GM12878 (cell line): Measurements from ENCODE around the gene RAB44. TPM values are rescaled to one million over a fixed set of nuclear protein-coding genes. Genes with fewer than 3 reads are reported as not detected.

Source experiments
- ATF7 ChIP-seq: fragments of 450-650 bp; IDR thresholded peaks from 2 replicates; pipeline ENCODE4 v1.6.1; 2016; ENCODE audit warnings: low read depth, mild to moderate bottlenecking
- HCFC1 ChIP-seq: fragments of 150-350 bp; IDR thresholded peaks from 2 replicates; pipeline ENCODE4 v1.6.1; 2014; ENCODE audit warnings: low read length
- IKZF1 ChIP-seq: fragments of 450-650 bp; conservative IDR thresholded peaks from 2 replicates; pipeline ENCODE4 v1.6.1; 2017; ENCODE audit warnings: antibody characterized with exemption, mild to moderate bottlenecking
- MAX ChIP-seq: IDR thresholded peaks from 2 replicates; pipeline ENCODE4 v1.6.1; 2012; ENCODE audit warnings: low read depth, low read length, improper control_type of control experiment
- MLLT1 ChIP-seq: fragments of 450-650 bp; IDR thresholded peaks from 2 replicates; pipeline ENCODE4 v1.6.1; 2016; ENCODE audit warnings: mild to moderate bottlenecking
- SMARCA5 ChIP-seq: fragments of 450-650 bp; IDR thresholded peaks from 2 replicates; pipeline ENCODE4 v1.6.1; 2017; ENCODE audit warnings: mild to moderate bottlenecking
- SPI1 ChIP-seq: IDR thresholded peaks from 2 replicates; pipeline ENCODE4 v1.6.1; 2011; ENCODE audit warnings: low read depth, mild to moderate bottlenecking, low read length, moderate library complexity, borderline replicate concordance; ENCODE audit not compliant: insufficient read depth
- SRF ChIP-seq, 2 experiments: IDR thresholded peaks; 2 replicates each; pipeline ENCODE4 v1.6.1; 2011; ENCODE audit warnings: low read depth in 2 of 2, low read length in 2 of 2, mild to moderate bottlenecking in 1 of 2, moderate library complexity in 1 of 2
- YBX1 ChIP-seq: fragments of 450-650 bp; IDR thresholded peaks from 2 replicates; pipeline ENCODE4 v1.6.1; 2016; ENCODE audit warnings: antibody characterized with exemption
- ZBTB33 ChIP-seq: fragments of 450-650 bp; IDR thresholded peaks from 2 replicates; pipeline ENCODE4 v1.6.1; 2017; ENCODE audit warnings: mild to moderate bottlenecking
- ZBTB40 ChIP-seq: fragments of 450-650 bp; IDR thresholded peaks from 2 replicates; pipeline ENCODE4 v1.6.1; 2016; ENCODE audit warnings: mild to moderate bottlenecking, moderate library complexity, borderline replicate concordance
- ZNF384 ChIP-seq: IDR thresholded peaks from 2 replicates; pipeline ENCODE4 v1.6.1; 2012; ENCODE audit warnings: low read depth, mild to moderate bottlenecking, low read length, improper control_type of control experiment, borderline replicate concordance
- ZNF592 ChIP-seq: fragments of 450-650 bp; IDR thresholded peaks from 2 replicates; pipeline ENCODE4 v1.6.1; 2017; ENCODE audit warnings: mild to moderate bottlenecking, moderate library complexity
- polyA plus RNA-seq, 11 experiments: library from polyadenylated mRNA; depleted of rRNA in 4 of 11; unstranded in 6 of 11; stranded (reverse) in 5 of 11; fragments of >200 nt; fragmentation: Nextera tagmentation in 4 of 11; fragmentation: Illumina TruSeq in 1 of 11; extraction: Ambion mirVana in 4 of 11; extraction: Trizol in 1 of 11; gene quantifications; 1 replicate in 1 of 11; 2 replicates in 10 of 11; pipeline versions ENCODE4 v1.2.1 to v1.2.3, GENCODE V29; 2011 to 2016; ENCODE audit warnings: inconsistent platforms in 2 of 11, missing spikeins in 2 of 11, low read depth in 1 of 11
- total RNA-seq, 4 experiments: library from RNA; depleted of rRNA in 3 of 4; stranded (reverse); fragments of >200 nt in 3 of 4; fragmentation: Illumina TruSeq in 1 of 4; extraction: Trizol in 1 of 4; gene quantifications; 2 replicates each; pipeline versions ENCODE4 v1.2.1 to v1.2.3, GENCODE V29; 2013 to 2021

RAB44 gene
- total and polyA plus RNA-seq, 10 of the 15 experiments (the other 5 are each of a cell fraction or from before 2014, with no cell fraction given) = 0.01 to 0.08 (median 0.05) TPM; not detected in 2

GRCh38 chr6:36683145-36683655 is 14.4 kb upstream of the RAB44 start (continued):
- no peak for TF ChIP-seq SPI1
- TF ChIP-seq ZNF384 = no peak
- TF ChIP-seq HCFC1 = no peak
- peak; percentile 45; the same call in 1 of the 2 replicates for TF ChIP-seq SMARCA5
- no peak for TF ChIP-seq ZNF592
- no peak for TF ChIP-seq YBX1
- no peak for TF ChIP-seq ATF7
- no peak for TF ChIP-seq MLLT1
- no peak for TF ChIP-seq SRF (IDR thresholded peaks at IDR 0.05; ENCODE audit: low read depth in 2 of 2, low read length in 2 of 2)
- no peak for TF ChIP-seq ZBTB40
- TF ChIP-seq ZBTB33 = no peak
- TF ChIP-seq MAX = no peak
- no peak for TF ChIP-seq IKZF1
